NCI-H2196 treated with DMSO at 0.1 percent for 48 hours (cell line): ENCODE data around the gene TERF2IP.

Experiments used
- DNase-seq: peaks from one replicate; lab custom pipeline; 2025; ENCODE audit not compliant: unreplicated experiment; lab: John Stamatoyannopoulos, UW

Gene TERF2IP, protein sequence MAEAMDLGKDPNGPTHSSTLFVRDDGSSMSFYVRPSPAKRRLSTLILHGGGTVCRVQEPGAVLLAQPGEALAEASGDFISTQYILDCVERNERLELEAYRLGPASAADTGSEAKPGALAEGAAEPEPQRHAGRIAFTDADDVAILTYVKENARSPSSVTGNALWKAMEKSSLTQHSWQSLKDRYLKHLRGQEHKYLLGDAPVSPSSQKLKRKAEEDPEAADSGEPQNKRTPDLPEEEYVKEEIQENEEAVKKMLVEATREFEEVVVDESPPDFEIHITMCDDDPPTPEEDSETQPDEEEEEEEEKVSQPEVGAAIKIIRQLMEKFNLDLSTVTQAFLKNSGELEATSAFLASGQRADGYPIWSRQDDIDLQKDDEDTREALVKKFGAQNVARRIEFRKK

DNA sequence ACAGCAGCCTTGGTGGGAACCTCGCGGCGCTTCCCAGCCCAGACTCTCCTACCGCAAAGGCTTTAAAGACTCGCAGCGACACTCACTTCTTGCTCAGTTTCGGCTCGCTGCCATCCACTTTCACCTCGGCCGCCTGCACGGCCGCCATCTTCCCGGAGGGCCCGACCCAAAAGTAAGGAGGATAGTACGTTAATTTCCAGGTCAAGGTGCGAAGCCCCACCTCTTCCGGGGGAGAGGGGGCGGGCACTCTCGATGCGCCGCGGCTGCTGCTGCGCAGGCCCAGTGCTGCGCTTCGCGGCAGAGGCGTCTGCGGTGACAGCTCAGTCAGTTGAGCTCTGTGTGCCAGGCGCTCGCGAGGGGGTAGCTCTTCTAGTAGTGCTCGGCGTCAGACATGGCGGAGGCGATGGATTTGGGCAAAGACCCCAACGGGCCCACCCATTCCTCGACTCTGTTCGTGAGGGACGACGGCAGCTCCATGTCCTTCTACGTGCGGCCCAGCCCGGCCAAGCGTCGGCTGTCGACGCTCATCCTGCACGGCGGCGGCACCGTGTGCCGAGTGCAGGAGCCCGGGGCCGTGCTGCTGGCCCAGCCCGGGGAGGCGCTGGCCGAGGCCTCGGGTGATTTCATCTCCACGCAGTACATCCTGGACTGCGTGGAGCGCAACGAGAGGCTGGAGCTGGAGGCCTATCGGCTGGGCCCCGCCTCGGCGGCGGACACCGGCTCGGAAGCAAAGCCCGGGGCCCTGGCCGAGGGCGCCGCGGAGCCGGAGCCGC lies at the start of gene TERF2IP, which contains the start of gene KARS1:
TSS of gene TERF2IP (plus strand) at position 282 of the 773 bp plus-strand sequence. CDS start at position 392, 110 bp downstream.
TSS of gene KARS1 (minus strand) at position 174 of the 773 bp plus-strand sequence. CDS start at position 148, 26 bp downstream.
- DNase-seq, result peak; percentile 50

DNA sequence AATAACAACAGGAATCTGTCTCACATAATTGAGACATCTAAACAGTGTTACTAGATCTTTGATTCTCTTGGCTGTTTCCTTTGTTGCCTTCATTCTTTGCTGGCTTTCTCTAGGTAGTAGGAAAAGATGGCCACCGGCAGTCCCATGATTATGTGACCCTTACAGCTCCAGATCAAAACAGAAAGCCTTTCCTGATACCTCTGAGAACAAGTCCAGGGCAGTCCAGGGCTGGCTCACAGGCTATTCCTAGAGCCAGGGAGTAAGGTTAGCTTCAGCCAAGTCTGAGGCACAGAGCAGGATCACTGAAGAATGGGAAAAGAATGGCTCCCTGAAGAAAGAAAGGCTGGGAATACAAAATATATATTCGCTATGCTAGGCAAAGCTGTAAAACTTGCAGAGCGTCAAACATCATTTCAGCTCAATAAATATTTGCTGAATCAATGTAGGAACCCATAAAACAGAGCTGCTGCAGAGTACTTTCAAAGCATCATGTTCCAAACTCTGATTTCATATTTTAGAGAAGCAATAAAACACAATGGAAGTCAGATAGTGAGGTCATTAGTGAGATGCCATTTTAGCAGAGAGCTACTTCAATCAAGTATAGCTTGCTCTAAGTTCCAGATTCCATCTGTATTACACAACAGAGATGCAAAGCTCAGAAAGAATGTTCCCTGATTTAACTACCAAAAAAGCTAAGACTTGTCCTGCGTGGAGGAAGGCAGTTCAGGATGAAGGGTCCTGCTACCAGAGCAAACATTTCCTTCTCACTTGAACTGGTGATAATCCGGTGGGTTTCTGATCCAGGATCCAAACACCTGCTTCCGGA lies 47.9 kb upstream of the TERF2IP start:
- no peak for DNase-seq

DNA sequence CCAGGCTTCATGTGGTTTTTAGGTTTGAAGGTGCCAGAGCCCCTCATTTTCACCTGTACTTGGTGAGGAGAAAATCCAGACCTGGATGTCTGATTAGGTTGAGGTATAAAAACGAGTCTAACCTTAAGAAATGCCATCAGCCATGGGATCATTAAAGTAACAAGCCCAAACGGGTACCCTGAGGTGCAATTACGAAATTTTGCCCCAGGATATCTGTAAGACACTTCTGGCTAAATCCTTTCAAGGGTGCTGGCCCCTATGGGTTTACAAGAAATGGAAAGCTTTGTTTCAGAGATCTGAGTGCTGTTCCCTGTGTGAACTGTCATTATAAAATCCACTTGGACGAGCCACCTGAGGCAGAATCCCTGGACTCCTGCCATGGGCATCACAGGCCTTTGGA lies 44.3 kb upstream of the TERF2IP start:
- no peak for DNase-seq

DNA sequence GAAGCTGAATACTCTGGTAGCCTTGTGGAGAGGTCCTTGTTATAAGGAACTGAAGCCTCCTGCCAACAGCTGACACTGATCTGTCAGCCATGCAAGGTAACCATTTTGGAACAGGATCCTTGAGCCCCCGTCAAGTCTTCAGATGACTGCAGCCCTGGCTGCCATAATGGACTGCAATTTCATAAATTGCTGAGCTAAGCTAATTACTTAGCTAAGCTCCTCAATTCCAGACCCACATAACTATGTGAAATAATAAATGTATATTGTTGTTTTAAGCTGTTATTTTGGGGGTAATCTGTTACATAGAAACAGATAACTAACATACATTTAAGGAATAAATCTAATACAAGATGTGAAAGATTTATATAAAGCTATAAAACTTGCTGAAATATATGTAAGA lies 41.1 kb upstream of the TERF2IP start:
- no peak for DNase-seq

DNA sequence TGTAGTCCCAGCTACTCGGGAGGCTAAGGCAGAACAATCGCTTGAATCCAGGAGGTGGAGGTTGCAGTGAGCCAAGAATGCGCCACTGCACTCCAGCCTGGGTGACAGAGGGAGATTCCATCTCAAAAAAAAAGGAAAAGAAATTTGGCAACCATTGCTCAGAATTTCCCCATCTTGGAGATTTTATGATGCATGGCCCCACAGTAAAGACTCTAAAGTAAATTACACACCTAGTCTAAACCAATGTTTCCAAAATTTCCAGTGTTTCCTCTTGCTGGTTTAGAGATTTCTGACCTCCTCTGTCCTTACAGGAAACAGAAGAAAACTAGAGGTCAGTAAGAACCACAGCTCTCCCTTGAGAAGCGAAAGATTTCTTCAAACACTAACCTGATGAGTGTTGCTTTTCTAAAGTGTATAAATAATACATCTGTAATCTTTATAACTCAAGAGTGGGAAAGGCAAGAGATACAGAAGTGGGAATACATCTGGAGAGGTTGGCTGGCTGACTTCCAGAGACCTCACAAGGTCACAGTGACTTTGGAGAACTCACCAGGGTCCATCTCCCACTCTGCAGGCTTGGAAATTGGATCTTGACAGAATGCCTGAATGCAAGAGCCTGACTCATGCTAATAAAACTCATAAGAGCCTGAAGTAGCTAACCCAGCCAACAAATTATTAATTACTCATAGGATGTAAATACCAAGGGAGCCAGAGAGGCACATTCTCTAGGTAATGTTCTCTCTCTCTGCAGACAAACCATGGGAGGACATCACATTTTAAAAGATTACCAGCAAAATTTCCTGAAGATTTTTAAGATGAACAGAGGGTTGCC lies 33.3 kb upstream of the TERF2IP start:
- no peak for DNase-seq

DNA sequence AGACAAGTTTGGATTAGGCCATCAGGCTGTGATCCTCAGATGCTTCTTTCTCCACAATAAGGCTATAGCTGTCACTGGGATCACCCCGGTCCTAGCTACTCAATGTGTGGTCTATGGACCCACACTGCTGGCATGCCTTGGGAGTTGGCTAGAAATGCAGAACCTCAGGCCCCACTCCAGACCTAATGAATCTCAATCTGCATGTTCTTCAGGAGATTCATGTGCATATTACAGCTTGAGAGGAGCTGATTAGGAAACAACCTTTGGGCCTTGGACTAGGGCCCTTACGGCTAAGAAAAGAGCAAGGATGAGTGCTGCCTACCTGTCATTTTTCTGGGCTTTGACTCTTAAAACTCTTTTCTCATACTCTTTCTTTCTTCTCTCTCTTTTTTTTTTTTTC lies 32.0 kb upstream of the TERF2IP start:
- no peak for DNase-seq

DNA sequence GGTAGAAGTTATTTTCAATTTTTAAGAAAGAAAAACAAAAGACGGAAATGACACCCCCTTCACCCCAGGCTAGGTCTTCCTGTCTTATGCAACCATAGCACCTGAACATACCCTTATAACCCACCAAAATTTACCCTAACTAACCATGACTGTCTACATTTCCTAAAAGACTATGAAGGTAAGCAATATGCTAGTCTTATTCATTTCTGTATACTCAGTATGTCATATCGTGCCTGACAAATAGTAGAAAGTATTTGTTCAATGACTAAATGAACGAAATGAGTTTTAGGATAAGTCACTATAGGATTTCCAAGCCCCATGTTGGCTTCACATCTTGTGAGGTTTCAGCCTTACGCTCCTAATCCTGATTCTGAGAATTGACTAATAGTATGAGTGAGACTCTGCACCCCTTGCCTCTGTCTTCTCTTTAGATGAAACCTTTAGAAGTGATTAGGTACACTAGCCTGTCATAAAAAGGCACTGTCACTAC lies 31.0 kb upstream of the TERF2IP start:
- no peak for DNase-seq

DNA sequence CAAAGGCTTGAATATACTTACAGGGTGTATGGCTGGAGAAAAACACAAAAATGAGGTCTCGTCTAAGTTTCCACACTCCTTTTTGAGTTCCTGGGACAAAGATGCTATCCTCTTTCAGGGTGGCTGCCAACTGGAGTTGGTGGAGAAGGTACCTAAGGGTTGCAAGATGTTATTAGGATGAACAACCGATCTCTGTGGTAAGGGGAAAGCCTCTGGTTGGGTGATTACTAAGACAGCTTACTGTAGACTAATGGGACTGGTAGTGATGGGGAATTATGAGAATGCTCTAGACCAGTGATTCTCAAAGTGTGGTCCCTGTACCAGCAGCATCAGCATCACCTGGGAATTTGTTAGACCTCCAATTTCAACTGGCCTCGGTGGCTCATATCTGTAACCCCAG lies 30.5 kb upstream of the TERF2IP start:
- no peak for DNase-seq

DNA sequence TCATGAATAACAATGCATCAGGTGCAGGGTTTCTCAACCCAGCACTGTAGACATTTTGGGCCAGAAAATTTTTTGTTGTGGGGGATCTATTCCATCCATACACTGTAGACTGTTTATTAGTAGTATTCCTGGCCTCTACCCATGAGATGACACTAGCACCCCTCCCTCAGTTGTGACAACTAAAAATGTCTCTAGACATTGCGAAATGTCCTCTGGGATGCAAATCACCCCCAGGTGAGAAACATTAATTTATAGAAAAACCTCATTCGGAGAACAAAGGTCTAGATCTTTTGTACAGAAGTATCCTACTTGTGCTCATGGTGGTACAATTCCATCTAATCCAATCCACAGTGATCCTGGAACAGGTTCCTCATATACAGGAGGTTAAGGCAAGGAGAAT lies 28.8 kb upstream of the TERF2IP start:
- no peak for DNase-seq

DNA sequence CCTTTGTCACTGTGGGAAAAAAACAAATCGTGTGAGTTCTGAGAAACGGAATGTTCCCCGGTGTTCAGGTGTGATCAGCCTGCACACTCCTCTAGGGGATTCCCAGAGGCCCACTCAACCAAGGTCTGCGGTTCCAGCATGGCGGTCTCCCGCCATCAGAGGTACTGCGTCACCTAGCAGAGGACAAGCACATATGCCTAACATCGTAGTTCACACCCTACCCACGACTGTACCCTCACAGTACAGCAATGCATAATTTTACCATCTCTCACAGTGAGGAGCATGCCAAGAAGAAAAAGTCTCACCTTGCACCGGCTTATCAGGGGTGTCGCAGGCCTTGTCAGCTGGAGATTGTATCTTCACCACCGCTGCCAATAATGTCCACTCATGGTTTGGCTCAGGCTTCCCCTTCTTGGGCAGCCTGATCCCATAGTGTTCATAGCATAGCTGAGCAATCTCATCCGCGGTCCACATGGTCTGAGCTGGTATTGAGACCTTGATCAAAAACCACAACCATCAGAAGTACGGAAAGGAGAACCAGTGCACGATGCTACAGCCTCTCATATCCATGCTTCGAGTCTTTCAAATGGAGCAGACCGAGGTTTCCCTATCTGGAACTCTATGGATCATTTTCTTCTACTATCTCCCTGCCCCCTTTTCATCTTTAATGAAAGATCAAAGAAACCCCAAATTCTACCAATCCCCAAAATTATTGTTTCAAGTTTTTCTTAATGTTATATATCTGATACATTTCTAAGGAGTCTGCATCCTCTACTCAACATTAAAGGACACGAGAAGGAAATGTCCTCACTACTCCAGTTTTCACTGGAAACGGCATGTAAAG lies 27.0 kb upstream of the TERF2IP start:
- DNase-seq, result no peak

DNA sequence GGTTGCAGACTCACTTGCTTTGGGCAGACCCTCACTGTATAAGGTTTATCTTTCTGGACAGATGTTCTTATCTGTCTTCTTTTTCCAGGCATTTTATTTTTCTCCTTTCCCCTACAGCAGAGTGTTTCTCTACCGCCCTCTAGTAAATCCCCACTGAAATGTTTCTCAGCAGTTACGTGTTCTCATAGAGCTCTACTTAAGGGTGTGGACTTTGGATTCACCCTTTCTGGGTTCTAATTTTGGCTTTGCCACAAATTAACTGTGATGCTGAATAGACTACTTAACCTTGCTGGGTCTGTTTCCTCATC lies 26.4 kb upstream of the TERF2IP start:
- DNase-seq, result no peak

DNA sequence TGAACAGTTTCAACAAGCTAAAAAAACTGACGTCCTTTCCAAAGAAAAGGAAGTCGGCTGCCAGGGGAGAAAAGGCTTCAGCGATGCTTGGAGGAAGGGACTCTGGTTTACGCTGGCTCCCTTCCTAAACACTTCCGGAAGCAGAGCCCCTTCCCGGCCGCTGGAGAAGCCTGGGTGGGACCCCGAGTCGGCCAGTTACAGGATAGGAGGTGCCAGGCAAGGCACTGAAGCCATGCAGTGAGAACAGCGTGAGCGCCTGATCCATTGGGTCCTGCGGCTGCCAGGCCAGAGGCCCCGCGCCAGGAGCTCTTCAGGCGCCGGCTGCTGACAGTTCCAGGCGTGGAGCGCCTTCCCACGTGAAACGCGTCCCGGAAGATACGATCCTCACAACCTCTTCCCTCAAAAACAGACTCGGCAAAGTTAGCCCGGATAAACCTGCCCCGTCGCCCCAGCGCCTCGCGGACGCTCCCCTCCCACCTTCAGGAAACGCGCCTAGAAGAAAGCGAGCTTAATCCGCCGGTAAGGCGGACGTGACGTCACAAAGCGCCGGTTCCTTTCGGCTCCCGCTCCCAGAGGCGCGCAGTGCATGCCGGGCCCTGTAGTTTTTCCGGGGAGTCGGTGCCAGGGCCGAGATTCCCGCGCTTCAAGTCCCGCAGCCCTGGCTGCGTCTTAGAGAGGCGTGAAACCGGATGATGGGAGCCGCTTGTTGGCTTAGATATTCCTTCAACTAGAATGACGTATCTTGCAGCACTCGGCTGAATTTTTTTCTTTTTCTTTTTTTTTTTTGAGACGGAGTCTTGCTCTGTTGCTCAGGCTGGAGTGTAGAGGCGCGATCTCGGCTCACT lies 24.6 kb upstream of the TERF2IP start, which contains the start of gene ADAT1:
TSS of gene ADAT1 (minus strand) at position 521 of the 845 bp plus-strand sequence. CDS start 2,482 bp downstream, outside the sequence.
- DNase-seq, result peak; percentile 85

DNA sequence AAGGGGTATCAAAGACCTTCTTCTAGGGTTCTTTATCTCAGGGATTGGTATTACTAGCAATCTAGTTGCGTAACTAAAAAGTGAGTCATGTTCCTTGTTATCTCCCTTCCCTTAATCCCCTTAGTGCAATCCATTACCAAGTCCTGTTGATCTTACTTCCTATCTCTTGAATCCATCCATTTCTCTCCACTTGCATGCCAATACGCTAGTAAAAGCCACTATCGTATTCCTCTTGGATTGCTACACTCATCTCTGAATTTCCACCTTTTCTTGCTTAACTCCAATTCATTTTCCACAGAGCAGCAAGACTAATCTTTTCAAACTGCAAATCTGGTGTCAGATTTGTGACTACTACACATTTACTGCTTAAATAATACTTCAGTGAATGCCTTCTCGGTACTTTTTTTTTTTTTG lies 22.6 kb upstream of the TERF2IP start:
- DNase-seq, result no peak

DNA sequence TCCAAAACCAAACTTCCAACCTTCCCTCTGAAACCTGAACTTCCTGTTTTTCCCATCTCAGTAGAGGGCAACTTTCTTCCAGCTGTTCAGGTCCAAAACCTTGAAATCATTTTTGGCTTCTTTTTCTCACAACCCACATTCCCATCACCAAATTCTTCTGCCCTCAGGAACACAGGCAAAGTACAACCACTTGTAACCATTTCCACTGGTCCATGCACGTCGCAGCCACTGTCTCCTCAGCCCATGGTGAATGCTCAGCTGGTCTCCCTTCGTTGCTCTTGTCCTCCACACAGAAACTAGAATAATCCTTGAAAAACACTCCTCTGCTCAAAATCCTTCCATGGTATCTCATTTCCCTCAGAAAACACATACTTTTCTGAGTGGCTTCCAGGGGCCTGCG lies 20.8 kb upstream of the TERF2IP start:
- no peak for DNase-seq

DNA sequence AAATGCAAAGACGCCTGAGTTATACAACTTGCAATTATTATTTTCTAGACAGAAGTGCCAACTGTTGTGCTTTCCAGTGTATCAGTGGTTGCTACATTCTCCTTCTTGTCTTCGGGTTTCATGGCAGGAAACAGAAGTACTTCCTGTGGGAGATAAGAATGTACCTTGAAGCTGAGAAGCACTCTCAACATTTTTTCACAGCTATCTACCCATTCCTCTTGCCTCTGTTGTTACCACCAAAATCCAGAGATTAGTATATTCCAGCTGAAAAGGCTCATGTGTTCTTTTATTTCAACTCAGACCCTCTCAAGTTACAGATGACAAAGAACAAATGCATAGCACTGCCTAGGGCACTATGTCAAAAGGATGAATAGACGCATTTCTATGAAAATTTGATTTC lies 19.7 kb upstream of the TERF2IP start:
- DNase-seq, result no peak

DNA sequence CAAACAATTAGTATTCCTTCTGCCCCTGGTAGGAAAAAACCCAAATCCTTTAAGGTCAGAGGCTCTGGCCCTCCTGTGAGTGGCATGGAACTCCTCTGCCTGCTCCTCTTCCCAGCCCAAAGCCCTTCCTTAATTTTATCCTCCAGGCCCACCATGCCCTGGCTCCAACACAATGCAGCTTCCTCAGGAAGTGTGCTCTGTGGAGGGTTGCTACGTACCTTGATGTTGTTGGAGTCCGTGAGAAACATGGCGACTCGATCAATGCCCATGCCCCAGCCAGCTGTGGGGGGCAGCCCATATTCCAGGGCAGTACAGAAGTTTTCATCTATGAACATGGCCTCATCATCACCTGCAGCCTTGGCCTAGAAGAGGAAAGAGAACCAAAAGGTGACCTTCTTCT lies 19.2 kb upstream of the TERF2IP start:
- no peak for DNase-seq

DNA sequence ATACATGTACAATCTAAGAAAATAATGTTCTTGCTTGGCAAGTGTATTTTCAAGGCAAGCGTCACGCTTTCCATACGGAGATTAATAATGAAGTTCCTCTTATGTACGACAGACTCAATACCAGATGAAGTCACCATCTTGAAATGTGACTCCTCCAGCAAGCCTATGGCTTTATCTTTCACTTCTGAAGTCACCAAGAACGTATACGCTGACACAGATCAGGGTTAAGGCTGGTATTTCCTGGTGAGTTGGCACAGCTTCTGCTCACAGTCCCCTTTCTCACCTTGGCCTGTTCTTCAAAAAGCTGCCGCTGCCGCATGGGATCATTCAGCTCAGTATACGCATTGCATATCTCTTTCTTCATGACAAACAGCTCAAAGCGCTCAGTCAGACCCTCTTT lies 18.4 kb upstream of the TERF2IP start:
- no peak for DNase-seq

DNA sequence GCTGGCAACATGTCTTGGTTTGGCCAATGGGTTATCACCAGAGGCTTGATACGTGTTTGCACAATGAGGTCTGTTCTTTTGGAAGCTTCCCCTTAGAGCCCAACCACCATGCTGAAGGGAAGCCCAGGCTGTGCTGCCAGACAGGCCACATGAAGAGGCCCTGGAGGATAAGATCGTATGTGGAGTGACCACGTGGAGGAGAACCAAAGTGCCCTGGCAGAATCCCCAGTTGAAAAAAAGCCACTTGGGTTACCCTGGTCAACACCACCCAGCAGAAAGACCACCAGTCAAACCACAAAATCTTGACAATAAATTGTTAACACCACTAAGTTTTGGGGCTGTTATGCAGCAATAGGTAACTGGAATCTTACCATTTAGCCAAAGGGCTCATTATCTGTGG lies 17.5 kb upstream of the TERF2IP start:
- DNase-seq, result no peak

DNA sequence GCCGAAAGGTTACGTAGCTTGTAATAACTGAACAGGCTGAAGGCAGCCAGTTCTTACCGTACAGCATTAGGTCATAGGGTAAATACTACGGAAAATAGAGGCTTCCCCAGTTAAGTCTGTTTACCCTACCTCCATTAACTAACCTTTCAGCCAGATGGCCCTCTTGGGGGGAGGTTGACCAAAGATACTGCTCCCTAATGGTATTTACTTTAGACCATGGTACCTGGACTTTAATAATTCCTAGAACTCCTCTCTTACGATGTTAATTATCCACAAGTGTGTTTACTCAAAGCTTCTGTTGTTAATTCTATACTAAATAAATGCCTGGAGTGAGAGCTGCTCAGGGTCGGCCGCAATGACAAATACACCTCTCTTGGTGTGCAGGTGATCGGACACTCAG lies 14.7 kb upstream of the TERF2IP start:
- DNase-seq, result no peak
